Dedifferentiated amniotic fluid mesenchymal stem cell (primary cell): Measurements from ENCODE around the gene VPS9D1.
"Not testable (repeated sequence)": the region's sequence is repeated elsewhere in the genome, so short reads cannot be mapped to it uniquely, and the experiment has no call there.

Experiments used
- DNase-seq: peaks from one replicate; pipeline ENCODE4 v3.0.0-alpha.2; 2016; ENCODE audit errors: extremely low spot score

Gene VPS9D1

GRCh38 chr16:89664238-89664637 lies 56.5 kb downstream of the VPS9D1 start:
- DNase-seq, result not testable (repeated sequence)

DNA sequence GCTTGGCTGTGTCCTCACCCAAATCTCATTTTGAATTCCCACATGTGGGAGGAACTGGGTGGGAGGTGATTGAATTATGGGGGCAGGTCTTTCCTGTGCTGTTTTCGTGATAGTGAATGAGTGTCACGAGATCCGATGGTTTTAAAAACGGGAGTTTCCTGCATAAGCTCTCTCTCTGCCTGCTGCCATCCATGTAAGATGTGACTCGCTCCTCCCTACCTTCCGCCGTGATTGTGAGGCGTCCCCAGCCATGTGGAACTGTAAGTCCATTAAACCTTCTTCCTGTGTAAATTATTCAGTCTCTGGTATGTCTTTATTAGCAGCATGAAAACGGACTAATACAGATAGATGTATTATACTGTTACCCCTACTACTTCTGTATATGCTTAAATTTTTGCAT lies 59.5 kb downstream of the VPS9D1 start:
- DNase-seq, result no peak

- DNase-seq, result no peak
Measured at GRCh38 chr16:89660146-89660545, 60.6 kb downstream of the VPS9D1 start.

GRCh38 chr16:89658221-89658879 lies 62.3 kb downstream of the VPS9D1 start:
- DNase-seq, result no peak

DNA sequence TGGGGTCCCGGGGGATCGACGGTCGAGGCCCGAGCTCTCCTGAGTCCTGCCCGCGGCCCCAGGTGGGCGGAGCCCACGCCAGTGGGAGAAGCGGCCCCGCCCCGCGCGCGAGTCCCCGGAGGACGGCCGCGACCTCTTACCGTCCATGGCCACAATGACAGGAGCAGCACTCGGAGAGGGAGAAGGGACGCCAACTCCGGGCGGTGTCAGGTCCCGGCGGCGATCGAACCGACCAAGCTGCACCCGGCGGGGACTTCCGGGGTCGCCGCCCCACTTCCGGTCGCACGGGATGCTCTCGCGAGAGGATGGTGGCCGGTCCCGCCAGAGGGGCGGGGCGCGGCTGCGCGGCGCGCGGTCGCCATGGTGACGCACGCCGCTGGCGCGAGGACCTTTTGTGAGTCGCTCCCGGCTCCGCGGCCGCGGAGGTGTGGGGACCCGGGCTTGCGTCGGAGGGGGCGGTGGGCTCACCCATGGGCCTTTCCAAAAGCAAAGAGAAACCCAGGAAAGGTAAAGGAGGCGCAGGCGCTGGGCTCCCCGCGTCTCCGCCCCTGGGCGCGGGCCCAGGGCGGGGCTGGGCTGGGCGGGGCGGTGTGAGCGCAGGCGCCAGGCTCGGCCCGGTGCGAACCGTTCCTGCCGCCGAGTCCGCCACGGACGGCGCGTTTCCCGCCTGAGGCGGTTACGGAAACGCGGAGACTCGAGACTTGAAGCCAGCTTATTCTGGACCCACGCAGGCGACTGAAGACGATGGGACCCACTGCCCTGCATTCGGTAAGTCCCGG lies 63.1 kb downstream of the VPS9D1 start, which contains the start of the genes CHMP1A and SPATA33:
Gene CHMP1A (minus strand): TSS at position 267 of the 779 bp plus-strand sequence. CDS start 120 bp downstream, at position 147.
Gene SPATA33 (plus strand): TSS at position 395 of the 779 bp plus-strand sequence. CDS start 76 bp downstream, at position 471.
- peak; percentile 67 for DNase-seq
